ENCODE data around the gene TRAF6. TPM values are rescaled to one million over a fixed set of nuclear protein-coding genes. Genes with fewer than 3 reads are reported as not detected.
"Not testable (repeated sequence)": the region's sequence is repeated elsewhere in the genome, so short reads cannot be mapped to it uniquely, and the experiment has no call there.

TRAF6 gene
- total RNA-seq, 1 experiment from 2014 or later = 9.2 TPM

GRCh38 chr11:36487619-36488018, 22.5 kb downstream of the TRAF6 start:
- Mint-ChIP-seq H3K27ac (ENCODE audit: low read depth, unreplicated experiment) (no peak overlapping the region), H3K9me3 (ENCODE audit: unreplicated experiment) (no peaks in the 10 kb centered on the region), H3K4me3 (ENCODE audit: unreplicated experiment) (no peak overlapping the region), H3K36me3 (ENCODE audit: insufficient read depth, unreplicated experiment) (peaks cover 74% of the 10 kb centered on the region), H3K4me1 (ENCODE audit: insufficient read depth, unreplicated experiment) (no peaks in the 10 kb centered on the region), H3K27me3 (ENCODE audit: insufficient read depth, unreplicated experiment) (no peaks in the 10 kb centered on the region)
- TF ChIP-seq, protein P1, sequence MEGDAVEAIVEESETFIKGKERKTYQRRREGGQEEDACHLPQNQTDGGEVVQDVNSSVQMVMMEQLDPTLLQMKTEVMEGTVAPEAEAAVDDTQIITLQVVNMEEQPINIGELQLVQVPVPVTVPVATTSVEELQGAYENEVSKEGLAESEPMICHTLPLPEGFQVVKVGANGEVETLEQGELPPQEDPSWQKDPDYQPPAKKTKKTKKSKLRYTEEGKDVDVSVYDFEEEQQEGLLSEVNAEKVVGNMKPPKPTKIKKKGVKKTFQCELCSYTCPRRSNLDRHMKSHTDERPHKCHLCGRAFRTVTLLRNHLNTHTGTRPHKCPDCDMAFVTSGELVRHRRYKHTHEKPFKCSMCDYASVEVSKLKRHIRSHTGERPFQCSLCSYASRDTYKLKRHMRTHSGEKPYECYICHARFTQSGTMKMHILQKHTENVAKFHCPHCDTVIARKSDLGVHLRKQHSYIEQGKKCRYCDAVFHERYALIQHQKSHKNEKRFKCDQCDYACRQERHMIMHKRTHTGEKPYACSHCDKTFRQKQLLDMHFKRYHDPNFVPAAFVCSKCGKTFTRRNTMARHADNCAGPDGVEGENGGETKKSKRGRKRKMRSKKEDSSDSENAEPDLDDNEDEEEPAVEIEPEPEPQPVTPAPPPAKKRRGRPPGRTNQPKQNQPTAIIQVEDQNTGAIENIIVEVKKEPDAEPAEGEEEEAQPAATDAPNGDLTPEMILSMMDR (IDR thresholded peaks at IDR 0.05; ENCODE audit: unreplicated experiment) = no peak
- DNase-seq (ENCODE audit: unreplicated experiment) = no peak
- intact Hi-C loops (cut with micrococcal nuclease) = no loop called here
- no TSS peak for BruUV-seq (replicated peaks)
- CTCF ChIA-PET = interaction anchor here (1.6 to 2.5 kb wide), 3 partner anchors 9 to 220 kb away, joined by 3 to 16 read pairs (median 10); no protein-coding TSS in a partner anchor
- POLR2A ChIA-PET = interaction anchor here (0.7 kb wide), 1 partner anchor 247 kb away, joined by 3 read pairs; no protein-coding TSS in a partner anchor

DNA sequence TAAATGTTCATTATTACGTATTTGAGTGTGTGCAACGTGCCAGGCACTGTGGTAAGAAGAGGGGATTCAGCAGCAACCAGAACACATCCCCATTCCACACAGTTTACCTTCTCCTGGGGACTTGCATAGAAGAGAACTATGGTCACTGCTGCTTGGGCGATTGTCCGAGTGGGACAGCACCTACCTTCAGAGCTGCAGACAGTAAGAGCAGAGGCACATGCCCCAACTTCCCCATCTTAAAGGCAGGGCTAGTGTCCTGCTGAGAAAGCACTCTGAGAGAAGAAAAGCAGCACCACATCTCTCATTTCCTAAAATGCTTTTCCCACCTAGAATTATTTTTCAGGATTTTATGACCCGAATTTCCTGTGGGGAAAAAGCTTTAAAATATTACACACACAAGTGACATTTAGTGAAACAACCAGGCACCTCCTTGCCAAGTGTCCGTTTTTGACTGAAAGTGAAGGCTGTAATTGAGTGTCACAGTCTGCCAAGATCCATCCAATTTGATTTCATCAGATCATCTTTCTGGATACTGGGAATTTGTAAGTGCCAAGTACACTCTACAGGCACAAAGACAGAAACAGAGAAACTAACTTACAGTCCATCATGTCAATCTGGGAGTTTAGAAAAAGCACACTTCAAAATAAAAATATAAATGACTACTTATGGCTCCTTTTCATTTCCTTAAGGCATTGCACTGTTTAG, 24.6 kb downstream of the TRAF6 start:
- DNase-seq (ENCODE audit: unreplicated experiment) = no peak
- no peak overlapping the region for H3K4me3 Mint-ChIP-seq (ENCODE audit: unreplicated experiment)
- TF ChIP-seq, protein P1 (IDR thresholded peaks at IDR 0.05; ENCODE audit: unreplicated experiment) = no peak
- BruUV-seq (replicated peaks) = no TSS peak
- intact Hi-C loops (cut with micrococcal nuclease) = no loop called here
- H3K9me3 Mint-ChIP-seq (ENCODE audit: unreplicated experiment) = no peaks in the 10 kb centered on the region
- H3K36me3 Mint-ChIP-seq (ENCODE audit: insufficient read depth, unreplicated experiment) = peaks cover 52% of the 10 kb centered on the region
- no peak overlapping the region for H3K27ac Mint-ChIP-seq (ENCODE audit: low read depth, unreplicated experiment)
- H3K27me3 Mint-ChIP-seq (ENCODE audit: insufficient read depth, unreplicated experiment) = no peaks in the 10 kb centered on the region
- POLR2A ChIA-PET = interaction anchor here (0.6 to 1.4 kb wide), 2 partner anchors 83 to 193 kb away, joined by 4 to 5 read pairs; no protein-coding TSS in a partner anchor
- no peaks in the 10 kb centered on the region for H3K4me1 Mint-ChIP-seq (ENCODE audit: insufficient read depth, unreplicated experiment)
- CTCF ChIA-PET = no interaction called here

GRCh38 chr11:36483042-36483441, 27.0 kb downstream of the TRAF6 start:
- H3K27me3 Mint-ChIP-seq (ENCODE audit: insufficient read depth, unreplicated experiment); intact Hi-C loops (cut with micrococcal nuclease); BruUV-seq (replicated peaks); H3K4me1 Mint-ChIP-seq (ENCODE audit: insufficient read depth, unreplicated experiment); DNase-seq (ENCODE audit: unreplicated experiment); CTCF ChIA-PET; POLR2A ChIA-PET; H3K4me3 Mint-ChIP-seq (ENCODE audit: unreplicated experiment); H3K9me3 Mint-ChIP-seq (ENCODE audit: unreplicated experiment); H3K27ac Mint-ChIP-seq (ENCODE audit: low read depth, unreplicated experiment): not testable (repeated sequence)
- H3K36me3 Mint-ChIP-seq (ENCODE audit: insufficient read depth, unreplicated experiment) = peaks cover 30% of the 10 kb centered on the region

GRCh38 chr11:36480833-36481232, 29.2 kb downstream of the TRAF6 start:
- BruUV-seq (replicated peaks) = no TSS peak
- Mint-ChIP-seq H3K36me3 (ENCODE audit: insufficient read depth, unreplicated experiment) (peaks cover 12% of the 10 kb centered on the region), H3K4me3 (ENCODE audit: unreplicated experiment) (no peak overlapping the region), H3K27me3 (ENCODE audit: insufficient read depth, unreplicated experiment) (no peaks in the 10 kb centered on the region), H3K4me1 (ENCODE audit: insufficient read depth, unreplicated experiment) (no peaks in the 10 kb centered on the region), H3K9me3 (ENCODE audit: unreplicated experiment) (no peaks in the 10 kb centered on the region), H3K27ac (ENCODE audit: low read depth, unreplicated experiment) (no peak overlapping the region)
- no peak for DNase-seq (ENCODE audit: unreplicated experiment)
- POLR2A ChIA-PET = interaction anchor here (3.3 kb wide), 1 partner anchor 188 kb away, joined by 15 read pairs; no protein-coding TSS in a partner anchor
- TF ChIP-seq, protein P1 (IDR thresholded peaks at IDR 0.05; ENCODE audit: unreplicated experiment) = no peak
- intact Hi-C loops (cut with micrococcal nuclease) = no loop called here
- CTCF ChIA-PET = interaction anchor here (0.6 to 6.5 kb wide), 8 partner anchors 8 to 462 kb away, joined by 3 to 242 read pairs (median 5); partner anchors contain the start of genes COMMD9 and PRR5L
